ENCODE measurements around the gene PAFAH2.

DNA sequence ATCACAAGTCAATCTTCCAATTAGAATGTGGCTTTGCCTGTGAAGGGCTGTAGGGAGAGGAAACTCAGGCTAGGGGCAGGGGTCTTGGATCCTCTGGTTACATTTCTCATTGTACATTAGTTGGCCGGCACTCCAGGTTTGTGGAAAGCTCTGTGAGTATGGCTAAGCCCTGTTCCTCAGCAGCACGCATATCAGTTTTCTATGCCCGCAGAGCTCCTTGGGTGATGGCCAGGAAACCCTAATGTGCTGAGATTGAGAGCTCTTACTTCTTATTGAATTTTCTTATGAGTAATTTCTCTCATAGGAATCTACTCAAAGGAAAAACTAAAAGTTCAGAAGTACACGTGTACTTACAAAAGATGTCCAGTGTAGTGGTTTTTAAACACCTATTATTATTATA lies 60.9 kb downstream of the PAFAH2 start:
- TF ChIP-seq, protein P1, sequence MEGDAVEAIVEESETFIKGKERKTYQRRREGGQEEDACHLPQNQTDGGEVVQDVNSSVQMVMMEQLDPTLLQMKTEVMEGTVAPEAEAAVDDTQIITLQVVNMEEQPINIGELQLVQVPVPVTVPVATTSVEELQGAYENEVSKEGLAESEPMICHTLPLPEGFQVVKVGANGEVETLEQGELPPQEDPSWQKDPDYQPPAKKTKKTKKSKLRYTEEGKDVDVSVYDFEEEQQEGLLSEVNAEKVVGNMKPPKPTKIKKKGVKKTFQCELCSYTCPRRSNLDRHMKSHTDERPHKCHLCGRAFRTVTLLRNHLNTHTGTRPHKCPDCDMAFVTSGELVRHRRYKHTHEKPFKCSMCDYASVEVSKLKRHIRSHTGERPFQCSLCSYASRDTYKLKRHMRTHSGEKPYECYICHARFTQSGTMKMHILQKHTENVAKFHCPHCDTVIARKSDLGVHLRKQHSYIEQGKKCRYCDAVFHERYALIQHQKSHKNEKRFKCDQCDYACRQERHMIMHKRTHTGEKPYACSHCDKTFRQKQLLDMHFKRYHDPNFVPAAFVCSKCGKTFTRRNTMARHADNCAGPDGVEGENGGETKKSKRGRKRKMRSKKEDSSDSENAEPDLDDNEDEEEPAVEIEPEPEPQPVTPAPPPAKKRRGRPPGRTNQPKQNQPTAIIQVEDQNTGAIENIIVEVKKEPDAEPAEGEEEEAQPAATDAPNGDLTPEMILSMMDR (conservative IDR thresholded peaks at IDR 0.05; ENCODE audit: low read depth, low read length): no peak
- TF ChIP-seq EZH2 (IDR thresholded peaks at IDR 0.05; ENCODE audit: borderline replicate concordance, low read depth, low read length, poor library complexity, severe bottlenecking): no peak

Measured in A673 (cell line).